ENCODE measurements around the gene YJEFN3. TPM values are rescaled to one million over a fixed set of nuclear protein-coding genes. Genes with fewer than 3 reads are reported as not detected.

Gene YJEFN3
- polyA plus RNA-seq, 1 experiment: 1.2 TPM

DNA sequence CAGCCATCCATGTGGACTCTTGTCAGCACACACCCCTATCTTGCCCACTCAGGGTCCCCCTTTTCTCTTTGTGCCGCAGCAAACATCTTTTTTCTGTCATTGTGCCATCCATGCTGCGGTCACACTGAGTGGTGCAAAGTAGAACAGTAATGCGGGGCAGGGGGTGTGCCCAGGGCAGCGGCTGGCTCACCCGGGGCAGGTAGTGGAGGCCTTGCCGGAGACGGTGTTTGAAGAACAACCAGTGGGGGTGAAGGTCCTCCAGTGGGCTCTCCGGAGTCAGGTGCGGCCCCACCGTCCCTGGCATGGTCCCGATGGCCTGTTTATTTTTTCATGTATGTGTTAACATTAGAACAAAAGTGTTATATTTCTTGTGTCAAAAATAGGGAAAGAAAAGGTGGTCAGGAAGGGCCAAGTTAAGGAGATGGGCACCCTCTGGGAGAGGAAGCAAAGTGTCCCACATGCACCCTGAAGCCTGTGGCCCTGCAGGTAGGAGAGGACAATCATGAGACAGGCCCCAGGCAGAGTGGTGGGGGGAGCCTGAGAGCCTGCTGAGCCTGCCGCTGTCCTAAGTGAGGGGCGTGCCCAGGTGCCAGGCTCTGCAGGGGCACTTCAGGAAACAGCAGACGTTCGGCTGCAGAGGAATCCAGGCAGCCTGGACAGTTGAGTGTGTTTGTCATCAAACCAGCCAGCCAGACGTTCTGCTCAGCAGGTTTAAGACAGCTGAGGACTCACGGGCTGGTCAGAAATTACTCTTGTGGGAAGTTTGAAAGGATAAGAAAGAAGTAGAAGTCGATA is 25.7 kb upstream of the YJEFN3 start:
- ChIA-PET POLR2A (no interaction called here), CTCF (no interaction called here)
- Histone ChIP-seq H3K27me3 (ENCODE audit: control insufficient read depth, insufficient read depth, low read length) (no peaks in the 10 kb centered on the region), H3K4me3 (ENCODE audit: low read depth, low read length) (no peak overlapping the region), H3K27ac (ENCODE audit: low read depth, low read length) (no peak overlapping the region), H3K9me3 (ENCODE audit: control insufficient read depth, insufficient read depth, low read length) (no peaks in the 10 kb centered on the region; the same call in 1 of the 2 replicates)
- DNase-seq (ENCODE audit: low read depth, low spot score): no peak
- TF ChIP-seq, protein P1, sequence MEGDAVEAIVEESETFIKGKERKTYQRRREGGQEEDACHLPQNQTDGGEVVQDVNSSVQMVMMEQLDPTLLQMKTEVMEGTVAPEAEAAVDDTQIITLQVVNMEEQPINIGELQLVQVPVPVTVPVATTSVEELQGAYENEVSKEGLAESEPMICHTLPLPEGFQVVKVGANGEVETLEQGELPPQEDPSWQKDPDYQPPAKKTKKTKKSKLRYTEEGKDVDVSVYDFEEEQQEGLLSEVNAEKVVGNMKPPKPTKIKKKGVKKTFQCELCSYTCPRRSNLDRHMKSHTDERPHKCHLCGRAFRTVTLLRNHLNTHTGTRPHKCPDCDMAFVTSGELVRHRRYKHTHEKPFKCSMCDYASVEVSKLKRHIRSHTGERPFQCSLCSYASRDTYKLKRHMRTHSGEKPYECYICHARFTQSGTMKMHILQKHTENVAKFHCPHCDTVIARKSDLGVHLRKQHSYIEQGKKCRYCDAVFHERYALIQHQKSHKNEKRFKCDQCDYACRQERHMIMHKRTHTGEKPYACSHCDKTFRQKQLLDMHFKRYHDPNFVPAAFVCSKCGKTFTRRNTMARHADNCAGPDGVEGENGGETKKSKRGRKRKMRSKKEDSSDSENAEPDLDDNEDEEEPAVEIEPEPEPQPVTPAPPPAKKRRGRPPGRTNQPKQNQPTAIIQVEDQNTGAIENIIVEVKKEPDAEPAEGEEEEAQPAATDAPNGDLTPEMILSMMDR (IDR thresholded peaks at IDR 0.05; ENCODE audit: low read depth, low read length): no peak

GRCh38 chr19:19504754-19505668 is 23.7 kb upstream of the YJEFN3 start:
- Histone ChIP-seq H3K27me3 (ENCODE audit: control insufficient read depth, insufficient read depth, low read length) (no peaks in the 10 kb centered on the region), H3K27ac (ENCODE audit: low read depth, low read length) (no peak overlapping the region), H3K4me3 (ENCODE audit: low read depth, low read length) (no peak overlapping the region), H3K9me3 (ENCODE audit: control insufficient read depth, insufficient read depth, low read length) (no peaks in the 10 kb centered on the region; the same call in 1 of the 2 replicates)
- TF ChIP-seq, protein P1 (IDR thresholded peaks at IDR 0.05; ENCODE audit: low read depth, low read length): no peak
- DNase-seq (ENCODE audit: low read depth, low spot score): no peak
- ChIA-PET CTCF (interaction anchor here (0.6 kb wide), 1 partner anchor 15 kb away, joined by 3 read pairs; no protein-coding TSS in a partner anchor), POLR2A (no interaction called here)

- POLR2A ChIA-PET: no interaction called here
- TF ChIP-seq, protein P1 (IDR thresholded peaks at IDR 0.05; ENCODE audit: low read depth, low read length): no peak
- no peak for DNase-seq (ENCODE audit: low read depth, low spot score)
- H3K27ac ChIP-seq (ENCODE audit: low read depth, low read length): no peak overlapping the region
- no peak overlapping the region for H3K4me3 ChIP-seq (ENCODE audit: low read depth, low read length)
- CTCF ChIA-PET: no interaction called here
- H3K27me3 ChIP-seq (ENCODE audit: control insufficient read depth, insufficient read depth, low read length): no peaks in the 10 kb centered on the region
- H3K9me3 ChIP-seq (ENCODE audit: control insufficient read depth, insufficient read depth, low read length): no peaks in the 10 kb centered on the region; the same call in 1 of the 2 replicates
Observed at GRCh38 chr19:19505669-19506326, 22.9 kb upstream of the YJEFN3 start.

DNA sequence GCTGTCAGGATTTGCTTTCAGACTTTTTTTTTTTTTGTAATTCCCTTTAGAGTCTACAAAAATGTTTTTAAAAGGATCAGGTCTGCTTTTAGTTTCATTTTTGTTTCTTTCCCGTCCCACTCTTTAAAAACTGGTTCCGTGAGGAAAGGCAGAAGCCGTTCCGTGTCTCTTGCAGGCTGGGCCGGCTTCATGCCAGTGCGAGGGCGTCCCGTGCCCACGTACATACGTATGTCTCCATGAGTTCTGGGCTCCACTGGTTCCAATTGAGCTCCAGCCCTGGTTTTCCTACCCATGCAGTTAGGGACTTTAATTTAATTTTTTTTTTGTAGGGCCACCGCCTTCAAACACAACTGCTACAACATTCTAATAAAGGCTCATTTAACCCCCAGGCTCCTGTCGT is 22.1 kb upstream of the YJEFN3 start:
- ChIA-PET POLR2A (no interaction called here), CTCF (no interaction called here)
- Histone ChIP-seq H3K27me3 (ENCODE audit: control insufficient read depth, insufficient read depth, low read length) (no peaks in the 10 kb centered on the region), H3K9me3 (ENCODE audit: control insufficient read depth, insufficient read depth, low read length) (no peaks in the 10 kb centered on the region; the same call in 1 of the 2 replicates), H3K27ac (ENCODE audit: low read depth, low read length) (no peak overlapping the region), H3K4me3 (ENCODE audit: low read depth, low read length) (no peak overlapping the region)
- TF ChIP-seq, protein P1 (IDR thresholded peaks at IDR 0.05; ENCODE audit: low read depth, low read length): no peak
- no peak for DNase-seq (ENCODE audit: low read depth, low spot score)

Data from AG04450 (cell line).